Measurements from ENCODE around the gene PCSK2.

DNA sequence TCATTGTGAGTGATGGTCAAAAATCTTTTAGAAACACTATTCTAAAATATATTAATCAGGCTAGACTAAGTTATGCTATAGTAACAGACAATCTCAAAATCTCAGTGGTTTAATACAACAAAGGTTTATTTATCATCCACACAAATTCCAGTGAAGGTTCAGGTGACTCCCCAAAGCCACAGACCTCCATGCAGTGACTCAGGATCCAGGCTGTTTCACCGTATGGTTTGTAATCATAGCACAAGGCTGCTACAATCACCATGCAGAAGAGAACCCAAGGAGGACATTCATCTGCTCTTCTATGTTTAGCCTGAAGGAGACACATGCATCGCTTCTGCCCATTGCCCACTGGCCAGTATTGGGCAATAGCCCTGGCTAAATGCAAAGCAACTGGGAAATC, 258.2 kb downstream of the PCSK2 start:
- TF ChIP-seq POLR2A (IDR thresholded peaks at IDR 0.05) = no peak
- TF ChIP-seq, protein P1, sequence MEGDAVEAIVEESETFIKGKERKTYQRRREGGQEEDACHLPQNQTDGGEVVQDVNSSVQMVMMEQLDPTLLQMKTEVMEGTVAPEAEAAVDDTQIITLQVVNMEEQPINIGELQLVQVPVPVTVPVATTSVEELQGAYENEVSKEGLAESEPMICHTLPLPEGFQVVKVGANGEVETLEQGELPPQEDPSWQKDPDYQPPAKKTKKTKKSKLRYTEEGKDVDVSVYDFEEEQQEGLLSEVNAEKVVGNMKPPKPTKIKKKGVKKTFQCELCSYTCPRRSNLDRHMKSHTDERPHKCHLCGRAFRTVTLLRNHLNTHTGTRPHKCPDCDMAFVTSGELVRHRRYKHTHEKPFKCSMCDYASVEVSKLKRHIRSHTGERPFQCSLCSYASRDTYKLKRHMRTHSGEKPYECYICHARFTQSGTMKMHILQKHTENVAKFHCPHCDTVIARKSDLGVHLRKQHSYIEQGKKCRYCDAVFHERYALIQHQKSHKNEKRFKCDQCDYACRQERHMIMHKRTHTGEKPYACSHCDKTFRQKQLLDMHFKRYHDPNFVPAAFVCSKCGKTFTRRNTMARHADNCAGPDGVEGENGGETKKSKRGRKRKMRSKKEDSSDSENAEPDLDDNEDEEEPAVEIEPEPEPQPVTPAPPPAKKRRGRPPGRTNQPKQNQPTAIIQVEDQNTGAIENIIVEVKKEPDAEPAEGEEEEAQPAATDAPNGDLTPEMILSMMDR (IDR thresholded peaks at IDR 0.05) = no peak
